Smooth muscle cell (in vitro differentiated cells): ENCODE measurements around the gene ARID5A. TPM values are rescaled to one million over a fixed set of nuclear protein-coding genes. Genes with fewer than 3 reads are reported as not detected.

ENCODE experiments used
- DNase-seq: peaks from one replicate; lab custom pipeline; 2025; ENCODE audit not compliant: unreplicated experiment; lab: John Stamatoyannopoulos, UW
- H2AFZ ChIP-seq: fragments of 200-600 bp; sonication (generic); 2 replicates; pipeline ENCODE4 v1.6.0; 2016; ENCODE audit warnings: antibody characterized with exemption, low read depth, mild to moderate bottlenecking
- H3F3A ChIP-seq: fragments of 200-600 bp; sonication (generic); 2 replicates; pipeline ENCODE4 v1.6.0; 2017; ENCODE audit warnings: antibody characterized with exemption, low read depth
- H3K27ac ChIP-seq: fragments of 200-600 bp; sonication (generic); 2 replicates; pipeline ENCODE4 v1.5.1; 2016; ENCODE audit warnings: low read depth, mild to moderate bottlenecking
- H3K27me3 ChIP-seq: fragments of 200-600 bp; sonication (generic); 2 replicates; pipeline ENCODE4 v1.6.1; 2016; ENCODE audit warnings: low read depth, mild to moderate bottlenecking
- H3K36me3 ChIP-seq: fragments of 200-600 bp; sonication (generic); 2 replicates; pipeline ENCODE4 v1.5.1; 2016; ENCODE audit warnings: low read depth
- H3K4me1 ChIP-seq: fragments of 200-600 bp; sonication (generic); 2 replicates; pipeline ENCODE4 v1.5.1; 2016; ENCODE audit warnings: low read depth
- H3K4me2 ChIP-seq: fragments of 200-600 bp; sonication (generic); 2 replicates; pipeline ENCODE4 v1.6.0; 2016; ENCODE audit warnings: mild to moderate bottlenecking
- H3K4me3 ChIP-seq: fragments of 200-600 bp; sonication (generic); 2 replicates; pipeline ENCODE4 v1.5.1; 2016; ENCODE audit warnings: mild to moderate bottlenecking
- H3K79me2 ChIP-seq: fragments of 200-600 bp; sonication (generic); 2 replicates; pipeline ENCODE4 v1.6.0; 2016; ENCODE audit warnings: low read depth, mild to moderate bottlenecking
- H3K9ac ChIP-seq: fragments of 200-600 bp; sonication (generic); 2 replicates; pipeline ENCODE4 v1.6.0; 2016; ENCODE audit warnings: low read depth
- H3K9me3 ChIP-seq: fragments of 200-600 bp; sonication (generic); replicated peaks from 2 replicates; pipeline ENCODE4 v1.5.1; 2016; ENCODE audit warnings: low read depth
- H4K20me1 ChIP-seq: fragments of 200-600 bp; sonication (generic); 2 replicates; pipeline ENCODE4 v1.6.0; 2016; ENCODE audit warnings: low read depth
- CTCF ChIP-seq: fragments of 200-600 bp; sonication (generic); IDR thresholded peaks from 2 replicates; pipeline ENCODE4 v1.5.1; 2017; ENCODE audit warnings: borderline replicate concordance, mild to moderate bottlenecking, antibody characterized with exemption; ENCODE audit not compliant: insufficient read depth, poor library complexity, severe bottlenecking
- WGBS: methylation state at CpG from one replicate; pipeline ENCODE4 v1.1.7; 2016; ENCODE audit warnings: low lambda C conversion rate; 5-methylcytosine and 5-hydroxymethylcytosine counted together
- polyA plus RNA-seq: library from polyadenylated mRNA; unstranded; fragments of >200 nt; fragmentation: Nextera tagmentation; extraction: Ambion mirVana; gene quantifications from 2 replicates; pipeline ENCODE4 v1.2.1, GENCODE V29; 2016
- total RNA-seq: library from RNA; depleted of rRNA; stranded (reverse); fragments of >200 nt; gene quantifications from 2 replicates; pipeline ENCODE4 v1.2.3, GENCODE V29; 2014

Gene ARID5A
- total and polyA plus RNA-seq, 2 experiments from 2014 or later, result 12.1 to 25.6 TPM

DNA sequence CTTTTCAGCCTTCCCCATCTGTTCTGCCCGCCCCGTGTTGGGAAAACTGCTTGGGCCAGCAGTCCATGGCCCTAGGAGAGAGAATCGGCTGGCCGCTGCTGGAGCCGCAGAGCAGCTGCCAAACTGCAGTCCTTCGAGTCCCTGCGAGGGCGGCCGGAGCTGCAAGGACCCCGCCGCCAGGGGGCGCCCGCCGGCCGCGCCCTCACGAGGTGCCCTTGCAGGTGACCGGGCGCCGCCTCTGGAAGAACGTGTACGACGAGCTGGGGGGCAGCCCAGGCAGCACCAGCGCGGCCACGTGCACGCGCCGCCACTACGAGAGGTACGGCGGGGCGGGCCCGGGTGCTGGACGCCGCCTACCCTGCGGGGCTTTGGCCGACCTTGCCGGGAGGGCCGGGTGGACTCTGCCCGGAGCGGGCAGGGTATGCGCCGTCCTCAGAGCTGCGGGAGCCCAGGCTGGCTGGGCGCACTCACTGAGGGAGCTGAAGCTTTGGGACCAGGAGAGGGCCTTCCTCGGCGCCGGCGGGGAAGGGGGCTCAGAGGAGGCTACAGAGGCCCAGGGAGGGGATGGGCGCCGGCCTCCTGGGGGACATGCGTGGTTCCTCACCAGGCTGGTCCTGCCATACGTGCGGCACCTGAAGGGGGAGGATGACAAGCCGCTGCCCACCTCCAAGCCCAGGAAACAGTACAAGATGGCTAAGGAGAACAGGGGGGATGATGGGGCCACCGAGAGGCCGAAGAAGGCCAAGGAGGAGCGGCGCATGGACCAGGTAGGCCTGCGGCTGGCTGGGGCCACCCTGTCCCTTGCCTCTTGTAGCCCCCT lies 13.6 kb downstream of the ARID5A start:
- no peaks in the 10 kb centered on the region for H3K36me3 ChIP-seq
- no peak for DNase-seq
- no peak overlapping the region for H3K4me2 ChIP-seq
- no peaks in the 10 kb centered on the region for H4K20me1 ChIP-seq
- no peak overlapping the region for H2AFZ ChIP-seq
- WGBS, result 69% methylated on average over 60 of the region's 61 CpGs
- H3K9ac ChIP-seq, result no peak overlapping the region
- TF ChIP-seq CTCF, result peak; percentile 53
- H3K27me3 ChIP-seq, result no peaks in the 10 kb centered on the region
- no peak overlapping the region for H3K27ac ChIP-seq
- no peaks in the 10 kb centered on the region for H3K4me1 ChIP-seq
- no peaks in the 10 kb centered on the region for H3F3A ChIP-seq
- H3K4me3 ChIP-seq, result no peak overlapping the region
- no peaks in the 10 kb centered on the region for H3K79me2 ChIP-seq
- H3K9me3 ChIP-seq, result no peaks in the 10 kb centered on the region

DNA sequence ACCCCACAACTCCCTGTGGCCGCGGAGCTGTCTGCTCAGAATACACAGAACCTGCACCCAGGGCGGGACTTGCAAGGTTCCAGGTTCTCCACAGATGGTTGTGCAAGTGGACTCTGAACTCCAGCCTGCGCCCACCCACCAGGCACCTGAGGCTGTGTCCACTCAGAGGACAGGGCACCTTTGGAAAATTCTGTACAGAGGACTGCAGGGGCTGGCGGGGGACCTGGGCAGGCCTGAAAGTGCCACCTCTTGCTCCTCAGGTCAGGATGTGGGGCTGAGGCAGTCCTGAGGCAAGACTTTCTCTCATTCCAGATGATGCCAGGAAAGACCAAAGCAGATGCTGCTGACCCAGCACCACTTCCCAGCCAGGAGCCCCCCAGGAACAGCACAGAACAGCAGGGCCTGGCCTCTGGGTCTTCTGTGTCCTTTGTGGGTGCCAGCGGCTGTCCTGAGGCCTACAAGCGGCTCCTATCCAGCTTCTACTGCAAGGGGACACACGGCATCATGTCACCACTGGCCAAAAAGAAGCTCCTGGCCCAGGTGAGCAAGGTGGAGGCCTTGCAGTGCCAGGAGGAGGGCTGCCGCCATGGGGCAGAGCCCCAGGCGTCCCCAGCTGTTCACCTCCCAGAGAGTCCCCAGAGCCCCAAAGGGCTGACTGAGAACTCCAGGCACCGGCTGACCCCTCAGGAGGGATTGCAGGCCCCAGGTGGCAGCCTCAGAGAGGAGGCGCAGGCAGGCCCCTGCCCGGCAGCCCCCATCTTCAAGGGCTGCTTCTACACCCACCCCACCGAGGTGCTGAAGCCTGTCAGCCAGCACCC lies 14.4 kb downstream of the ARID5A start:
- Histone ChIP-seq H3K4me3 (no peak overlapping the region), H3K9ac (no peak overlapping the region), H3K9me3 (no peaks in the 10 kb centered on the region), H3K27me3 (no peaks in the 10 kb centered on the region), H2AFZ (no peak overlapping the region), H3K36me3 (no peaks in the 10 kb centered on the region), H3K4me1 (no peaks in the 10 kb centered on the region), H4K20me1 (no peaks in the 10 kb centered on the region), H3K27ac (no peak overlapping the region), H3K79me2 (no peaks in the 10 kb centered on the region), H3K4me2 (no peak overlapping the region), H3F3A (no peaks in the 10 kb centered on the region)
- no peak for DNase-seq
- WGBS, result 93% methylated on average over 14 of the region's 14 CpGs
- no peak for TF ChIP-seq CTCF

- Histone ChIP-seq H3K4me3 (no peak overlapping the region), H3K27ac (no peak overlapping the region), H3K4me1 (no peaks in the 10 kb centered on the region), H3K4me2 (no peak overlapping the region), H2AFZ (no peak overlapping the region), H3F3A (no peaks in the 10 kb centered on the region), H4K20me1 (no peaks in the 10 kb centered on the region), H3K36me3 (no peaks in the 10 kb centered on the region), H3K9me3 (no peaks in the 10 kb centered on the region), H3K79me2 (no peaks in the 10 kb centered on the region), H3K9ac (no peak overlapping the region), H3K27me3 (no peaks in the 10 kb centered on the region)
- DNase-seq, result no peak
- WGBS, result 98% methylated on average over 21 of the region's 25 CpGs
- TF ChIP-seq CTCF, result no peak
These were observed 15.2 kb downstream of the ARID5A start for GRCh38 chr2:96551605-96552314.
